BLaER1 treated with 17β-estradiol and CSF1 and Interleukin-3, amounts not matched to agents 10 nM and 100 nM (cell line): Measurements from ENCODE around the gene UROD.

Source experiments
- H3K27ac ChIP-seq, 11 experiments: shearing (Covaris generic); formaldehyde crosslinking; 2 replicates each; pipeline ENCODE4 v1.8.1; 2022
- H3K27me3 ChIP-seq, 11 experiments: shearing (Covaris generic); formaldehyde crosslinking; 2 replicates each; pipeline ENCODE4 v1.8.1; 2022
- H3K36me3 ChIP-seq, 11 experiments: shearing (Covaris generic); formaldehyde crosslinking; 2 replicates each; pipeline ENCODE4 v1.8.1; 2022
- H3K4me1 ChIP-seq, 10 experiments: shearing (Covaris generic); formaldehyde crosslinking; 2 replicates each; pipeline ENCODE4 v1.8.1; 2022
- H3K4me2 ChIP-seq, 11 experiments: shearing (Covaris generic); formaldehyde crosslinking; 2 replicates each; pipeline ENCODE4 v1.8.1; 2022
- H3K4me3 ChIP-seq, 10 experiments: shearing (Covaris generic); formaldehyde crosslinking; 2 replicates each; pipeline ENCODE4 v1.8.1; 2022
- H3K9ac ChIP-seq, 11 experiments: shearing (Covaris generic); formaldehyde crosslinking; 2 replicates each; pipeline ENCODE4 v1.8.1; 2022
- H3K9me3 ChIP-seq, 11 experiments: shearing (Covaris generic); formaldehyde crosslinking; replicated peaks in 1 of 11; 2 replicates each; pipeline ENCODE4 v1.8.1; 2022
- H4K20me1 ChIP-seq, 11 experiments: shearing (Covaris generic); formaldehyde crosslinking; 2 replicates each; pipeline ENCODE4 v1.8.1; 2022
- Cebpa-rat ChIP-seq, 11 experiments: shearing (Covaris generic); IDR thresholded peaks; 2 replicates each; pipeline ENCODE4 v1.8.1; 2022

Gene UROD

DNA sequence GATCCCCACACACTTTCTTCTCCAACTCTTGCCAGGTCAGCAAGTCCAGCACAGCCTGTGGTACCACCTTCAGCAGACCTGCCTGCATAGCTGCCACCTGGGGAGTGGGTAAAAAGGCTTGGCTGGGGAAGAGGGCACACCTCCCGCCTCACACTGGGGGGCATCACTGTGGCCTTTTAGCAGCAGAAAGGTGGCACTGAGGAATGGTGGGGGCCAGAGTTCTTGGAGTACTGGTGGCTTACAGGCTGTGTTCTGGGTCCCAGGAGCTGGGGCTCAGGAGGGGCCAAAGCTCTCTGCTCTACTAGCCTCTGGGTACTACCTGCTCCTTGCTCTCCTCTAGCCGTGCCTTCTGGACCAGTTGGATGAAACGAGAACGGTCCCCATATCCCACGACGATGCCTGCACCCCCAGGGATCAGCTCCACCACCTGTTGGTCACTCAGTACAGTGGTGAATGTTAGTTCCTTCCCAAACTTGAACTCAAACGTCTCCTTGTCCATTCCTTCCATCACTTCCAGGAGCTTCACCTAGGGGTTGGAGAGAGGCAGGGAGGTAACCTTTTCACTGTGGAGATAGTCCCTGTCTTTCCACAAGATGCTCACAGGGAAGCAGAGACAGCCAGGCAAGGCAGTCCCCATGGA is 7.7 kb upstream of the UROD start:
- no peak overlapping the region; a peak in 1 of 22 replicates for H3K9ac ChIP-seq
- no peak overlapping the region for H3K27ac ChIP-seq
- peaks cover 0 to 13% (median 0%) of the 10 kb centered on the region in 11 experiments; a peak in 3 of 22 replicates for H4K20me1 ChIP-seq
- no peak overlapping the region for H3K4me2 ChIP-seq
- H3K4me1 ChIP-seq: peaks cover 0 to 22% (median under 1%) of the 10 kb centered on the region in 10 experiments; a peak in 8 of 20 replicates
- no peaks in the 10 kb centered on the region for H3K27me3 ChIP-seq
- TF ChIP-seq Cebpa-rat (IDR thresholded peaks at IDR 0.05): no peak
- H3K36me3 ChIP-seq: peaks cover 72 to 85% (median 79%) of the 10 kb centered on the region in 11 experiments
- H3K9me3 ChIP-seq: no peaks in the 10 kb centered on the region
- no peak overlapping the region for H3K4me3 ChIP-seq

- no peak overlapping the region for H3K4me3 ChIP-seq
- H3K9ac ChIP-seq: no peak overlapping the region
- no peak overlapping the region for H3K4me2 ChIP-seq
- no peaks in the 10 kb centered on the region for H3K9me3 ChIP-seq
- peaks cover 72 to 88% (median 82%) of the 10 kb centered on the region in 11 experiments for H3K36me3 ChIP-seq
- H3K27ac ChIP-seq: no peak overlapping the region
- peaks cover 0 to 26% (median 9%) of the 10 kb centered on the region in 11 experiments; a peak in 9 of 22 replicates for H4K20me1 ChIP-seq
- no peak for TF ChIP-seq Cebpa-rat (IDR thresholded peaks at IDR 0.05)
- H3K27me3 ChIP-seq: no peaks in the 10 kb centered on the region
- peaks cover 8 to 27% (median 11%) of the 10 kb centered on the region in 10 experiments for H3K4me1 ChIP-seq
Observed at GRCh38 chr1:45005761-45006160, 6.3 kb upstream of the UROD start.

GRCh38 chr1:45007311-45007710 is 4.7 kb upstream of the UROD start:
- TF ChIP-seq Cebpa-rat (IDR thresholded peaks at IDR 0.05): no peak
- Histone ChIP-seq H4K20me1 (peaks cover 0 to 26% (median 9%) of the 10 kb centered on the region in 11 experiments; a peak in 9 of 22 replicates), H3K9me3 (no peaks in the 10 kb centered on the region), H3K36me3 (peaks cover 67 to 76% (median 72%) of the 10 kb centered on the region in 11 experiments), H3K4me2 (no peak overlapping the region), H3K27ac (no peak overlapping the region), H3K27me3 (no peaks in the 10 kb centered on the region), H3K4me1 (peaks cover 15 to 22% (median 17%) of the 10 kb centered on the region in 10 experiments), H3K9ac (no peak overlapping the region), H3K4me3 (no peak overlapping the region)

DNA sequence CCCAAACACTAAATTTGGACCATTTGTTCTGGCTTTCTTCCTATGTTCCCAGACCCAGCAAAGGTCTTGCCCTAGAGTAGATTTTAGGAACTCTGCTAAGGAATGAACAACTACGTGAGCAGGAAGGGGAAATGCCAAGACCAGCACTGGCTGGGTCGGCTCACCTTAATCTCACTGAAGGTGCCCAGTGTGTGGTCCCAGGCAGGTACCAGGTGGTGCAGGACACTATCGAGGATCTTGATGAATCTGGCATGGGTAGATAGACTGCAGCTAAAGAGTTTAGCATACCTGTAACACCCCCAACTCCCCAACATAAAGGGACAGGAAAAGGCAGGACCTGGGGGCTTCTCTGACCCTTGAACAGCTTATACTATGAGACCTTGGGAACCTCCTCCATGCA is 4.0 kb upstream of the UROD start:
- H3K27ac ChIP-seq: no peak overlapping the region
- H3K9ac ChIP-seq: peak overlapping the region in 1 of 11 experiments; percentile 41; a peak in 1 of 22 replicates
- H3K27me3 ChIP-seq: no peaks in the 10 kb centered on the region
- peaks cover 21 to 25% (median 23%) of the 10 kb centered on the region in 10 experiments for H3K4me1 ChIP-seq
- no peak for TF ChIP-seq Cebpa-rat (IDR thresholded peaks at IDR 0.05)
- H3K36me3 ChIP-seq: peaks cover 60 to 68% (median 64%) of the 10 kb centered on the region in 11 experiments
- H3K4me3 ChIP-seq: no peak overlapping the region
- no peak overlapping the region for H3K4me2 ChIP-seq
- peaks cover 0 to 26% (median 9%) of the 10 kb centered on the region in 11 experiments; a peak in 9 of 22 replicates for H4K20me1 ChIP-seq
- H3K9me3 ChIP-seq: no peaks in the 10 kb centered on the region

GRCh38 chr1:45008516-45008915 is 3.5 kb upstream of the UROD start:
- Histone ChIP-seq H3K4me1 (peaks cover 25 to 29% (median 28%) of the 10 kb centered on the region in 10 experiments), H4K20me1 (peaks cover 0 to 26% (median 9%) of the 10 kb centered on the region in 11 experiments; a peak in 9 of 22 replicates), H3K27me3 (no peaks in the 10 kb centered on the region), H3K4me2 (no peak overlapping the region), H3K27ac (no peak overlapping the region), H3K9ac (no peak overlapping the region; a peak in 2 of 22 replicates), H3K36me3 (peaks cover 56 to 66% (median 60%) of the 10 kb centered on the region in 11 experiments), H3K9me3 (no peaks in the 10 kb centered on the region), H3K4me3 (no peak overlapping the region)
- no peak for TF ChIP-seq Cebpa-rat (IDR thresholded peaks at IDR 0.05)

DNA sequence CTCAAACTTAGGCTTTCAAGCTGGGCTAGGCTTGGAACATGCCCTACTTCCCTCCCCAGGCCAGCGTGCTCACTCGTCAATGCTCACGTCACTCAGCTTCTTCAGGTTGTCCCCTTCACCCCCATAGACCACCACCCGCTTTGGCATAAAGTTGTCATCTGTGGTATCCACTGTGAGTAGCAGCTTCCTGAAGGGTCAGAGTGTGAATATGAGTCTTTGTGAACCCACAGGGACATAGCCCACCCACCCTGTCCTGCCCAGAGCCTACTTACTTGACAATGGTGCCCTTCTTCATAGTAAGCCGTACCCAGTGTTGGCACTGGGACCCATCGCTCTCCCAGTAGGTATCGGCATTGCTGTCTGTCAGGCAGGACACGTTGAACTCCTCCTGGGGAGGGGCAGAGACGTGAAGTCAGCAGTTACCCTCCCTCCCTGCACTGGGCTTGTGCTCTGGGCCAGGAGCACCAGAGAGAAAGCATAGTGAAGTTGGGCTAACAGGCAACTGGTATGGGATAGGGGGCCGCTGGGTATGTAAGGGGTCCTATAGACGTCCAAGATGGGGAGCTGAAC is 2.7 kb upstream of the UROD start:
- H3K9ac ChIP-seq: peak overlapping the region in 10 of 11 experiments; percentile 76 to 88 (median 85); a peak in 16 of 22 replicates
- H3K4me2 ChIP-seq: peak overlapping the region; percentile 91 to 99 (median 97)
- TF ChIP-seq Cebpa-rat (IDR thresholded peaks at IDR 0.05): no peak
- peaks cover 49 to 65% (median 52%) of the 10 kb centered on the region in 11 experiments for H3K36me3 ChIP-seq
- H3K27ac ChIP-seq: no peak overlapping the region
- H3K4me3 ChIP-seq: peak overlapping the region in 7 of 10 experiments; percentile 87 to 99 (median 96); a peak in 13 of 20 replicates
- no peaks in the 10 kb centered on the region for H3K9me3 ChIP-seq
- H3K27me3 ChIP-seq: no peaks in the 10 kb centered on the region
- H3K4me1 ChIP-seq: peaks cover 30 to 38% (median 34%) of the 10 kb centered on the region in 10 experiments
- peaks cover 0 to 22% (median 9%) of the 10 kb centered on the region in 11 experiments; a peak in 9 of 22 replicates for H4K20me1 ChIP-seq

DNA sequence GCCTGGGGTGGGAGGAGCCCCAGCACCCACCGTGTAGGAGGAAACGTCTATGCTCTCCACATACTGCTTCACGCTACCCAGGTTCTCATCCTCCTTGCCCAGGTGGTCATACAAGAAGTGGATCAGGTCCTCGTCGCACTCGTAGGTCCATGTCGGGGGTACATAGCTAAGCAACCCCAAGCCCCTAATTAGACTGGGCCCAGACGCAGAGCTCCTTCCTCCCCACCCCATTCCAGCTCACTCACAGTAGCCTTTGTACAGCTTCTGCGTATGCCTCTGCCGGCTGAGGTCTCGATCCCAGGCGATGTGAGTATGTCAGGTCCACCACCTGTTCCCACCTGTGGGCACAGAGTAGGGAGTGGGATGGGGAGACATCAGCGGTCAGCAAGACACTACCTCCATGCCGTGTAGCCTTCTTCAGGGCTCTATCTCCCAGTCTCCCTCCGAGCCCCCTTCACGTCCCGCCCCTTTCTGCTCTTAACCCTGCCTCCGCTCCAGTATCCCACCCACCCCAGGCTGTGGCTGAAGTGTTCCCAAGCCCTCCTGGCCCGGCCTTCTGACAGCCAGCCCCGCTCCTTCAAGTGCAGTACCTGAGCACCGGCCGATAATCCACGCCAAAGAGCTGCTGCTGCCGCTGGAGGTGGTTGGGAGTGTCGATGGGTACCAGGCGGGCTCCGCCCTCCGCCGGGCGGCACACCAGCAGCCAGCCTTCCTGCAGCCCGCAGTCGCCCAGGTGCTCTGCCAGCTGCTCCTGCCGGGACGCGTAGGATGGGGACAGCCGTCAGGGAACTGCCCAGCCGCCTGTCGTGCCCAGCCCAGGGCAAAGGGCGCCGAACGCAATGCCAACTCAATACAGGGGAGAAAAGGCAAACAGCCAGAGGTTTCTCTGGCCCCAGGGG is 1.8 kb upstream of the UROD start:
- Histone ChIP-seq H3K4me1 (peaks cover 30 to 43% (median 35%) of the 10 kb centered on the region in 10 experiments), H3K27me3 (no peaks in the 10 kb centered on the region), H4K20me1 (peaks cover 0 to 22% (median 9%) of the 10 kb centered on the region in 11 experiments; a peak in 9 of 22 replicates), H3K36me3 (peaks cover 46 to 63% (median 50%) of the 10 kb centered on the region in 11 experiments), H3K4me3 (peak overlapping the region; percentile 73 to 99 (median 94)), H3K9me3 (no peaks in the 10 kb centered on the region), H3K4me2 (peak overlapping the region; percentile 91 to 99 (median 97)), H3K27ac (peak overlapping the region; percentile 21 to 78 (median 72); a peak in 20 of 22 replicates), H3K9ac (peak overlapping the region; percentile 76 to 88 (median 85))
- TF ChIP-seq Cebpa-rat (IDR thresholded peaks at IDR 0.05): no peak
